Measurements from ENCODE around the gene SLPI. TPM values are rescaled to one million over a fixed set of nuclear protein-coding genes. Genes with fewer than 3 reads are reported as not detected.

Gene SLPI
- total RNA-seq, 1 experiment from 2014 or later, result 5.4 TPM

- DNase-seq (ENCODE audit: low read depth, low spot score) (no peak), ATAC-seq (no peak)
- Histone ChIP-seq H3K27ac (ENCODE audit: low read depth, low read length) (no peak overlapping the region), H3K4me3 (replicated peaks in 1 of 2; ENCODE audit: low read depth in 1 of 2, low read length in 2 of 2) (no peak overlapping the region), H3K27me3 (ENCODE audit: insufficient read depth, low read length) (peaks cover 29% of the 10 kb centered on the region), H3K4me1 (ENCODE audit: control insufficient read depth in 1 of 2, insufficient read depth in 2 of 2, low read length in 2 of 2) (no peaks in the 10 kb centered on the region), H2AFZ (ENCODE audit: low read depth, low read length, poor library complexity, severe bottlenecking) (no peak overlapping the region), H3K36me3 (ENCODE audit: control insufficient read depth in 1 of 2, insufficient read depth in 2 of 2, low read length in 2 of 2) (no peaks in the 10 kb centered on the region), H3K9me2 (ENCODE audit: insufficient read depth) (no peaks in the 10 kb centered on the region), H3K9me3 (ENCODE audit: control insufficient read depth in 1 of 2, insufficient read depth in 1 of 2, low read depth in 1 of 2, low read length in 2 of 2) (no peaks in the 10 kb centered on the region), H3K9ac (ENCODE audit: low read length) (no peak overlapping the region), H3K79me2 (ENCODE audit: insufficient read depth, low read length) (no peaks in the 10 kb centered on the region), H4K20me1 (ENCODE audit: insufficient read depth) (no peaks in the 10 kb centered on the region), H3K4me2 (ENCODE audit: low read length) (no peak overlapping the region)
- RAD21 ChIA-PET (ENCODE audit: low non-redundant PET in 1 of 2, low total read pairs in 2 of 2, uncharacterized antibody in 2 of 2, unreplicated experiment in 2 of 2), result no interaction called here
- TF ChIP-seq POLR2A (IDR thresholded peaks at IDR 0.05; ENCODE audit: borderline replicate concordance, extremely low read depth, insufficient read depth, insufficient read length) (no peak), REST (IDR thresholded peaks at IDR 0.05; ENCODE audit: low read depth) (no peak), CEBPB (IDR thresholded peaks at IDR 0.05; ENCODE audit: low read depth) (no peak), ZFX (IDR thresholded peaks at IDR 0.05) (no peak), SP1 (IDR thresholded peaks at IDR 0.05; ENCODE audit: low read depth) (no peak), JUND (IDR thresholded peaks at IDR 0.05) (no peak), ZNF274 (IDR thresholded peaks at IDR 0.05; ENCODE audit: low read depth, low read length) (no peak), ATF3 (IDR thresholded peaks at IDR 0.05) (no peak), FOSL1 (IDR thresholded peaks at IDR 0.05; ENCODE audit: low read depth) (no peak), RAD21 (IDR thresholded peaks at IDR 0.05; ENCODE audit: low read depth) (no peak), EGR1 (IDR thresholded peaks at IDR 0.05; ENCODE audit: low read depth) (no peak), YY1 (IDR thresholded peaks at IDR 0.05; ENCODE audit: extremely low read depth, insufficient replicate concordance, low read depth, low read length) (no peak), ZBTB33 (IDR thresholded peaks at IDR 0.05; ENCODE audit: extremely low read depth, insufficient replicate concordance, low read length) (no peak), CBX3 (IDR thresholded peaks at IDR 0.05; ENCODE audit: low read depth) (no peak), MAX (IDR thresholded peaks at IDR 0.05) (no peak), SIN3A (IDR thresholded peaks at IDR 0.05; ENCODE audit: low read depth) (no peak), POLR2AphosphoS5 (IDR thresholded peaks at IDR 0.05; ENCODE audit: low read depth, low read length) (no peak)
- intact Hi-C loops (cut with micrococcal nuclease), result no loop called here
- BruUV-seq (replicated peaks), result no TSS peak
- CTCF ChIA-PET, result interaction anchor here (2.3 kb wide), 1 partner anchor 11 kb away, joined by 8 read pairs; no protein-coding TSS in a partner anchor
- POLR2A ChIA-PET, result no interaction called here
These were observed 36.2 kb downstream of the SLPI start for GRCh38 chr20:45218124-45218523.

All from HCT116 (cell line).